HL-60 (cell line): Measurements from ENCODE around the gene RBMS3.

ENCODE experiments used
- CTCF ChIP-seq: IDR thresholded peaks from one replicate; pipeline ENCODE4 v1.5.1; 2011; ENCODE audit warnings: low read length, control low read depth, inconsistent platforms; ENCODE audit not compliant: insufficient read depth
- GABPA ChIP-seq: IDR thresholded peaks from 2 replicates; pipeline ENCODE4 v1.6.1; 2012; ENCODE audit warnings: low read depth
- POLR2AphosphoS5 ChIP-seq: IDR thresholded peaks from 2 replicates; pipeline ENCODE4 v1.6.1; 2012; ENCODE audit warnings: low read depth
- REST ChIP-seq: IDR thresholded peaks from 2 replicates; pipeline ENCODE4 v1.6.1; 2012; ENCODE audit warnings: low read depth; ENCODE audit not compliant: insufficient replicate concordance

- TF ChIP-seq REST: no peak
- no peak for TF ChIP-seq CTCF
- no peak for TF ChIP-seq GABPA
- no peak for TF ChIP-seq POLR2AphosphoS5
Measured at GRCh38 chr3:29430558-29430971, 149.7 kb downstream of the RBMS3 start.
